Stimulated activated CD4-positive, alpha-beta T cell treated with anti-CD3 and anti-CD28 coated beads, Interleukin-2, amount 100 ng/mL, for 24 hours (primary cell): ENCODE results near the gene GTF2IRD1.
"Not testable (repeated sequence)": the region's sequence is repeated elsewhere in the genome, so short reads cannot be mapped to it uniquely, and the experiment has no call there.

Experiments
- DNase-seq, 2 donors: peaks; one replicate each; pipeline ENCODE4 v3.0.0-alpha.2; 2020

GTF2IRD1 gene

GRCh38 chr7:74474271-74474865 lies 20.7 kb downstream of the GTF2IRD1 start:
- DNase-seq: no peak

DNA sequence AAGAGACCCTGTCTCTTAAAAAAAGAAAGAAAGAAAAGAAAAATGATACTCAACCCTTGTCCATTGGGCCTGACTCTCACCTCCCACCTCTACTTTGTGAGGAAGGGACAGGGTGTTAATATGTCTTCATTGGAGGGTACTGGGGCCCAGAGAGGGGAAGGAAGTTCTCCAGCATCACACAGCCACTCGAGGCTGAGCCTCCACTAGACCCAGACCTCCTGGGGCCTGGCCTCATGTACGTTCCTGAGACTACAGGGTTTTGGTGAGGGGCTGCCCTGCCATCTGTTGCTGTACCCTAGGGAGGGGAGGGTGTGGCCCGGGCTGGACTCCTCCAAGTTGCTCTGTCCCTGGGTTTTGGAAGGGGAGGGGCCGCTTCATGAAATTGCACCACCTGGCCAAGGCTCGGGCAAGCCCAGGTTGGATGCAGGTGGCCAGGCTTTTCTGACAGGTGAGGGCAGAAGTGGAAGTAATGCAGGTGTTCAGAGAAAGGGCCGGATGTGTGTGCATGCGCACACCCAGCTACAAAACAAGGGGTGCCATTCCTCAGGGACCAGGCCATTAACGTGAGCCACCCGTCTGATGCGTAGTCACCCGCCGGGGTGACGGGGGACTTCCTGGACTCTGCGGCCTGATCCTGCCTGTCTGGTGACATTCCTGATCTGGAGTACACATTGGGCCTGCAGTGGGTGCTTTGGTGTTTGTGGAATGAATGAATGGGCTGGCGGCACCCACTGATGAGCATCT lies 21.7 kb downstream of the GTF2IRD1 start:
- DNase-seq: no peak

DNA sequence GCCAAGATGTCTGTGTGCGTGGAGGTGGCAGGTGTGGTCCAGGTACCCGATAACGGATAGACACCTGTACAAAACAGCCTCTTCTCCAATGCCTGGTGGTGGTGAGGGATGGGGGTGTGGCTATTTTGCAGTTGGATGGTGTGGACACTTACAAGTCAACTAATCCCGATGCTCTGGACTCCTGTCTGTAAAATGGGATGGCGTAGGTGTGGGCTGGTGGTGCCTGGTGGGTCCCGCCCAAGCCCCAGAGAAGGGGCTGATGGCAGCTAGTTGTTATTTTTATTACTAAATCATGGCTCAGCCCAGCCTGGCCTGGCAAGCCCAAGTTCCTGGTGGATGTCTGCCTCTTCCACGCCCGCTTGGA lies 22.3 kb downstream of the GTF2IRD1 start:
- DNase-seq: no peak

DNA sequence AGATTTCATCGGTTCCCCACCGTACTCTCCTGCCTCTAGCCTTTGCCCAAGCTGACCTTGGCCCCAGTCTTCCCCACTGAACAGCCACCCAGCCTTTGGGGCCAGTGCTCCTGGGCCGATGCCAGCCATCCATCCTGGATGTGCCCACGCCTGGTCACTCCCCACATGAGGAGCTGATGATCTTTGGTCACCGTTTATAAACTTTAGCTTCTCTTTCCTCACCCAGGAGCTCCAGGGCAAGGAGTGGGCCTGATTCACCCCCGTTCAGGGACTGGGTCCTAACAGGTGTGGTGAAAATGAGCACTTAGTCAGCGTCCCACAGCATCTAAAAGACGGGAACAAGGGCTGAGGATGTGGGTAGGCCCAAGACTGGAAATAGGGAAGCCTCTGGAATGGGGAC lies 22.9 kb downstream of the GTF2IRD1 start:
- no peak for DNase-seq

GRCh38 chr7:74478671-74479065 lies 25.0 kb downstream of the GTF2IRD1 start:
- DNase-seq: no peak

- no peak for DNase-seq
Observed at GRCh38 chr7:74479066-74479781, 25.5 kb downstream of the GTF2IRD1 start.

GRCh38 chr7:74479961-74480829 lies 26.5 kb downstream of the GTF2IRD1 start:
- no peak for DNase-seq

DNA sequence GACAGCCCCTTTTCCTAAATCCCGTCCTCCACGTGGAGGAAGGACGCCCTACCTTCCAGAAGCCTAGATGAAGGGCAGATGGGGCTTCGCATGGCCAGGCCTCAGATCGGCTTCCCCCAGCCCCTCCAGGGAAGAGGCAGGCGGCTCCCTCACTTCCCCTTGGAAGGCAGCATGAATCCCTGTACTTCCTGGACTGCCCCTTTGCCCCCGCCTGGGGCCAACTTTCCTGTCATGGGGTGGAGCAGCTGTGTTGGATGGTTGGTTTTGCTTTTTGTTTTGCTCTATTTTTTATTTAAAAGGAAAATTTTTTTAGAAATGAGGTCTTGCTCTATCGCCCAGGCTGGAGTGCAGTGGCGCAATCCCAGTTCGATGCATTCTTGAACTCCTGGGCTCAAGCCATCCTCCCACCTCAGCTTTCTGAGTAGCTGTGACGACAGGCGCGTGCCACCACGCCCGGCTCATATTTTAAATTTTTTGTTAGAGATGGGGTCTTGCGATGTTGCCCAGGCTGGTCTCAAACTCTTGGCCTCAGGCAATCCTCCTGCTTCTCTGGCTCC lies 27.2 kb downstream of the GTF2IRD1 start:
- no peak for DNase-seq

GRCh38 chr7:74481458-74482196 lies 27.9 kb downstream of the GTF2IRD1 start:
- no peak for DNase-seq

DNA sequence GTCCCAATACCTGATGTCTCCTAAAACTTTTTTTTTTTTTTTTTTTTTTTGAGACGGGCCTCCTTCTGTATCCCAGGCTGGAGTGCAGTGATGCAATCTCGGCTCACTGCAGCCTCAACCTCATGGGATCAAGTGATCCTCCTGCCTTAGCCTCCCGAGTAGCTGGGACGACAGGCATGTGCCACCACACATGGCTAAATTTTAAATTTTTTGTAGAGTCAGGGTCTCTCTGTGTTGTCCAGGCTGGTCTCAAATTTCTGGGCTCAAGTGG lies 28.4 kb downstream of the GTF2IRD1 start:
- no peak for DNase-seq

- no peak for DNase-seq
Observed at GRCh38 chr7:74482629-74483401, 29.1 kb downstream of the GTF2IRD1 start.

- no peak for DNase-seq
Observed at GRCh38 chr7:74483402-74484336, 30.0 kb downstream of the GTF2IRD1 start.

- no peak for DNase-seq
Observed at GRCh38 chr7:74485611-74486010, 31.9 kb downstream of the GTF2IRD1 start.

GRCh38 chr7:74488518-74489030 lies 34.9 kb downstream of the GTF2IRD1 start:
- DNase-seq: not testable (repeated sequence)

- DNase-seq: no peak
Observed at GRCh38 chr7:74489997-74490945, 36.6 kb downstream of the GTF2IRD1 start.

DNA sequence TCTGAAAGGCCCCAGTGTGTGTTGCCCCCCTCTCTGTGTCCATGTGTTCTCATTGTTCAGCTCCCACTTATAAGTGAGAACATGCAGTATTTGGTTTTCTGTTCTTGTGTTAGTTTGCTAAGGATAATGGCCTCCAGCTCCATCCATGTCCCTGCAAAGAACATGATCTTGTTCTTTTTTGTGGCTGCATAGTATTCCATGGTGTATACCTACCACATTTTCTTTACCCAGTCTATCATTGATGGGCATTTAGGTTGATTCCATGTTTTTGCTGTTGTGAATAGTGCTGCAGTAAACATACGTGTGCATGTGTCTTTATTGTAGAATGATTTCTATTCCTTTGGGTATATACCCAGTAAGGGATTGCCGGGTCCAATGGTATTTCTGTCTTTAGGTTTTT lies 37.8 kb downstream of the GTF2IRD1 start:
- not testable (repeated sequence) for DNase-seq

DNA sequence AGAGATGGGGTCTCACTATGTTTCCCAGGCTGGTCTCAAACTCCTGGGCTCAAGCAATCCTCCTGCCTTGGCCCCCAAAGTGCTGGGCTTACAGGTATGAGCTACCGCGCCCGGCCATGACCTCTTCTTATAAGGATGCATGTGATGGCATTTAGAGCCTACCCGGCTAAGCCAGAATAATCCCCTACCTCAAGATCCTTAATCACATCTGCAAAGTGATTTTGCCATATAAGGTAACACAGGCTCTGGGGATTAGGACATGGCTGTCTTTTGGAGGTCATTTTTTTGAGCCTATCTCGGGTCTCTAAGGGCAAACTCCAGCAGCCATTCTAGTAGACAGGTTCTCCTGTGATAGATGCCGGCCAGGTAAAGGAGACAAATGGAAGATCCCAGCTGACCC lies 39.6 kb downstream of the GTF2IRD1 start:
- DNase-seq: no peak

DNA sequence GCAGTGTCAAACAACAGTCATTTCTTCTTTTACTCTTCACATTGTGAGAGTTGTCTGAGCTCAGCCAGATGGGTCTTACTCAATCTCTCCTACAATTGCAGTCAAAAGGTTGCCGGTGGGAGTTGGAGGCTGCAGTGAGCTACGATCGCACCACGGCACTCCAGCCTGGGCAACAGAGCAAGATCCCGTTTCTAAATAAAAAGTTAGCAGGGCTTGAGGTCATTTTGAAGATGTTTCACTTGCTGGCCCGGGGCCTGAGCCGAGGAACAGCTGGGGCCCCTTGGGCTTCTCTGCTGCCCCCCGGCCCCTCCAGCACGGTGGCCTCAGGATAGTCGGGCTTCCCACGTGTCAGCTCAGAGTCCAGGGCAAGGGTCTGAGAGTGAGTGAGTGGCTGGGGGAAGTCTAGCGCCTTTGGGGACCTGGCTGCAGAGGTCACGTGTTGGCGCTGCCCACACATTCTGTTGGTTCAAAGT lies 40.4 kb downstream of the GTF2IRD1 start:
- DNase-seq: no peak
